CD14-positive monocyte (primary cell): ENCODE data around the gene CATSPERE. TPM values are rescaled to one million over a fixed set of nuclear protein-coding genes. Genes with fewer than 3 reads are reported as not detected.

Experiments used
- DNase-seq, 3 donors: peaks; one replicate each; pipeline ENCODE4 v3.0.0-alpha.2; 2011 to 2022
- H2AFZ ChIP-seq: 2 replicates; pipeline ENCODE4 v1.6.0; 2012; ENCODE audit warnings: mild to moderate bottlenecking, low read depth, low read length, inconsistent platforms; ENCODE audit not compliant: insufficient read depth, poor library complexity, severe bottlenecking
- H3K27ac ChIP-seq, 2 donors: 1 replicate in 1 of 2; 2 replicates in 1 of 2; pipeline ENCODE4 v1.5.1; 2012 to 2013; ENCODE audit warnings: low read length in 2 of 2, control low read depth in 1 of 2, inconsistent platforms in 1 of 2, low read depth in 1 of 2, mild to moderate bottlenecking in 1 of 2
- H3K27me3 ChIP-seq, 2 donors: one replicate each; pipeline versions ENCODE4 v1.6.0 to v1.6.1; 2011 to 2013; ENCODE audit warnings: low read length in 2 of 2; ENCODE audit not compliant: control insufficient read depth in 2 of 2, insufficient read depth in 2 of 2
- H3K36me3 ChIP-seq, 2 donors: replicated peaks in 1 of 2; 1 replicate in 1 of 2; 2 replicates in 1 of 2; pipeline versions ENCODE4 v1.5.1 to v1.6.1; 2012 to 2013; ENCODE audit warnings: low read length in 2 of 2, control low read depth in 1 of 2, inconsistent platforms in 1 of 2, mild to moderate bottlenecking in 1 of 2; ENCODE audit not compliant: insufficient read depth in 2 of 2, control insufficient read depth in 1 of 2
- H3K4me1 ChIP-seq, 2 donors: 1 replicate in 1 of 2; 2 replicates in 1 of 2; pipeline versions ENCODE4 v1.5.1 to v1.6.1; 2012 to 2013; ENCODE audit warnings: low read length in 2 of 2, control low read depth in 1 of 2, inconsistent platforms in 1 of 2, mild to moderate bottlenecking in 1 of 2, moderate library complexity in 1 of 2; ENCODE audit not compliant: insufficient read depth in 2 of 2, control insufficient read depth in 1 of 2
- H3K4me2 ChIP-seq: replicated peaks from 2 replicates; pipeline ENCODE3; 2012; ENCODE audit warnings: low read length, moderate library complexity, mild to moderate bottlenecking; ENCODE audit not compliant: poor library complexity, severe bottlenecking; ENCODE audit errors: extremely low read depth
- H3K4me3 ChIP-seq, 3 experiments: fragments of 200-600 bp in 1 of 3; sonication (generic) in 1 of 3; replicated peaks in 1 of 3; 1 replicate in 2 of 3; 2 replicates in 1 of 3; pipeline ENCODE4 v1.5.1; 2011 to 2013; ENCODE audit warnings: low read length in 3 of 3, mild to moderate bottlenecking in 3 of 3, control low read depth in 2 of 3, low read depth in 2 of 3, inconsistent platforms in 1 of 3, moderate library complexity in 1 of 3
- H3K79me2 ChIP-seq: 2 replicates; pipeline ENCODE4 v1.6.0; 2012; ENCODE audit warnings: mild to moderate bottlenecking, control low read depth, inconsistent platforms, low read length, moderate library complexity; ENCODE audit not compliant: insufficient read depth
- H3K9ac ChIP-seq: 2 replicates; pipeline ENCODE4 v1.6.0; 2017; ENCODE audit warnings: low read length, mild to moderate bottlenecking; ENCODE audit not compliant: insufficient read depth, poor library complexity, severe bottlenecking
- H3K9me3 ChIP-seq, 2 donors: replicated peaks in 1 of 2; 1 replicate in 1 of 2; 2 replicates in 1 of 2; pipeline versions ENCODE4 v1.5.1 to v1.6.1; 2012 to 2013; ENCODE audit warnings: low read length in 2 of 2, control low read depth in 1 of 2; ENCODE audit not compliant: control insufficient read depth in 1 of 2, insufficient read depth in 1 of 2
- H4K20me1 ChIP-seq: 2 replicates; pipeline ENCODE4 v1.6.0; 2012; ENCODE audit warnings: mild to moderate bottlenecking, low read length, control low read depth, moderate library complexity; ENCODE audit not compliant: insufficient read depth
- H3K27ac Mint-ChIP-seq, 7 donors: one replicate each; pipeline ENCODE4 v1.8.0; 2020; ENCODE audit warnings: mild to moderate bottlenecking in 7 of 7, mixed read lengths in 7 of 7, moderate library complexity in 6 of 7, inconsistent platforms in 2 of 7
- H3K27me3 Mint-ChIP-seq, 3 donors: one replicate each; pipeline ENCODE4 v1.8.0; 2021 to 2022; ENCODE audit warnings: low read depth in 3 of 3, mild to moderate bottlenecking in 3 of 3, mixed read lengths in 3 of 3, moderate library complexity in 3 of 3, inconsistent platforms in 1 of 3
- H3K36me3 Mint-ChIP-seq, 2 donors: one replicate each; pipeline ENCODE4 v1.8.0; 2020; ENCODE audit warnings: mixed read lengths in 2 of 2, inconsistent platforms in 1 of 2, mild to moderate bottlenecking in 1 of 2
- H3K4me1 Mint-ChIP-seq: one replicate; pipeline ENCODE4 v1.8.0; 2020; ENCODE audit warnings: mild to moderate bottlenecking, mixed read lengths
- H3K4me3 Mint-ChIP-seq, 2 donors: one replicate each; pipeline ENCODE4 v1.8.0; 2020; ENCODE audit warnings: mild to moderate bottlenecking in 2 of 2, mixed read lengths in 2 of 2, moderate library complexity in 1 of 2
- H3K9me3 Mint-ChIP-seq, 7 donors: one replicate each; pipeline ENCODE4 v1.8.0; 2020 to 2022; ENCODE audit warnings: mixed read lengths in 7 of 7, mild to moderate bottlenecking in 6 of 7, moderate library complexity in 6 of 7, inconsistent platforms in 2 of 7
- WGBS: methylation state at CpG from one replicate; pipeline ENCODE4 v1.1.5; 2013; ENCODE audit warnings: missing lambda C conversion rate; ENCODE audit not compliant: insufficient coverage; 5-methylcytosine and 5-hydroxymethylcytosine counted together
- intact Hi-C, 2 donors: fragments of 100-400 bp; cut with micrococcal nuclease; formaldehyde crosslinking; loops; one replicate each; pipeline versions ENCODE4 v1.15.0 to v1.15.1; 2023
- polyA plus RNA-seq, 3 donors: library from polyadenylated mRNA; depleted of rRNA in 1 of 3; unstranded in 2 of 3; stranded (reverse) in 1 of 3; fragments of 300-500 nt in 2 of 3; fragments of >200 nt in 1 of 3; fragmentation: Illumina TruSeq in 2 of 3; gene quantifications; 1 replicate in 2 of 3; 2 replicates in 1 of 3; pipeline ENCODE4 v1.2.3, GENCODE V29; 2012 to 2021
- TF ChIP-seq, protein P1 (sequence below): fragments of 200-600 bp; IDR thresholded peaks from one replicate; pipeline ENCODE4 v1.8.0; 2022; ENCODE audit warnings: antibody characterized with exemption, mild to moderate bottlenecking

The CATSPERE gene
- polyA plus RNA-seq, 3 donors = 0.63 TPM; not detected in 2

DNA sequence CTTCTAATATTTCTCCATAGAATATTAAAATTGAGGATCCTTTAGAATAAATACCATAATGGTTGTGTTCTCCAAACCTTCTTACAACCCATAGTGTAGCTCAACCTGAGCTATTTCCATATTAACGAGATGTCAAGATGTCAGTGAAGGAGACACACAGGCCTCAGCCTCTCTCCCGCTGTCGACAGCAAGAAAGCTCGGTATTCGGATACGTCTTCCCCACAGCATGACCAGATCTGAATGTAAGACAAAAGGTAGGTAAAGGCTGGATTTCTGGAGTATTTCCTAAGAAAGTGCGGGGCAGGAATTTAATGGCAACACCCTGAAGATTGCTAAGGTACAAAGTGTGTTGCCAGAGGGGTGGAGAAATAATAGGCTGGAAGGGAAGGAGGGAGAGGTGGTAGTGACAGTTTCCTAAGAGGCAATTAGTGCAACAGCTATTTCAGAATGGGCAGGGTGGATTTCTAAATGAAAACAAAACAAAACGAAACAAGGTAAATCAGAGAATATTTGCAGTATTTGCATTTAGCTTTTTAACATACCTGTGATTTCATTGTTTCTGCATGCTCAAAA lies 11.1 kb upstream of the CATSPERE start:
- peaks cover 17 to 24% of the 10 kb centered on the region in 2 donors for H3K36me3 Mint-ChIP-seq
- H3K9me3 Mint-ChIP-seq = peaks cover 0 to 5% (median 0%) of the 10 kb centered on the region in 7 donors
- Histone ChIP-seq H3K4me1 (peaks cover 32 to 40% of the 10 kb centered on the region in 2 donors), H3K36me3 (peaks cover 0 to 8% of the 10 kb centered on the region in 2 donors), H4K20me1 (peaks cover 53% of the 10 kb centered on the region), H3K27me3 (no peaks in the 10 kb centered on the region), H3K79me2 (peaks cover 66% of the 10 kb centered on the region), H3K4me3 (peak overlapping the region in 2 of 3 experiments; percentile 80 to 94), H3K4me2 (peak overlapping the region; percentile 98), H2AFZ (no peak overlapping the region), H3K9ac (no peak overlapping the region), H3K9me3 (no peaks in the 10 kb centered on the region), H3K27ac (peak overlapping the region in 1 of 2 donors; percentile 93)
- peak overlapping the region; percentile 91 to 92 for H3K4me3 Mint-ChIP-seq
- intact Hi-C loops = loop anchor here (5.0 to 10.0 kb wide), 2 partner anchors 135 to 403 kb away; no protein-coding TSS in a partner anchor
- peak overlapping the region; percentile 80 to 98 (median 95) for H3K27ac Mint-ChIP-seq
- WGBS = 89% methylated on average over 2 of the region's 8 CpGs
- H3K27me3 Mint-ChIP-seq = no peaks in the 10 kb centered on the region
- peaks cover 51% of the 10 kb centered on the region for H3K4me1 Mint-ChIP-seq
- TF ChIP-seq, protein P1, sequence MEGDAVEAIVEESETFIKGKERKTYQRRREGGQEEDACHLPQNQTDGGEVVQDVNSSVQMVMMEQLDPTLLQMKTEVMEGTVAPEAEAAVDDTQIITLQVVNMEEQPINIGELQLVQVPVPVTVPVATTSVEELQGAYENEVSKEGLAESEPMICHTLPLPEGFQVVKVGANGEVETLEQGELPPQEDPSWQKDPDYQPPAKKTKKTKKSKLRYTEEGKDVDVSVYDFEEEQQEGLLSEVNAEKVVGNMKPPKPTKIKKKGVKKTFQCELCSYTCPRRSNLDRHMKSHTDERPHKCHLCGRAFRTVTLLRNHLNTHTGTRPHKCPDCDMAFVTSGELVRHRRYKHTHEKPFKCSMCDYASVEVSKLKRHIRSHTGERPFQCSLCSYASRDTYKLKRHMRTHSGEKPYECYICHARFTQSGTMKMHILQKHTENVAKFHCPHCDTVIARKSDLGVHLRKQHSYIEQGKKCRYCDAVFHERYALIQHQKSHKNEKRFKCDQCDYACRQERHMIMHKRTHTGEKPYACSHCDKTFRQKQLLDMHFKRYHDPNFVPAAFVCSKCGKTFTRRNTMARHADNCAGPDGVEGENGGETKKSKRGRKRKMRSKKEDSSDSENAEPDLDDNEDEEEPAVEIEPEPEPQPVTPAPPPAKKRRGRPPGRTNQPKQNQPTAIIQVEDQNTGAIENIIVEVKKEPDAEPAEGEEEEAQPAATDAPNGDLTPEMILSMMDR = no peak
- DNase-seq = no peak

DNA sequence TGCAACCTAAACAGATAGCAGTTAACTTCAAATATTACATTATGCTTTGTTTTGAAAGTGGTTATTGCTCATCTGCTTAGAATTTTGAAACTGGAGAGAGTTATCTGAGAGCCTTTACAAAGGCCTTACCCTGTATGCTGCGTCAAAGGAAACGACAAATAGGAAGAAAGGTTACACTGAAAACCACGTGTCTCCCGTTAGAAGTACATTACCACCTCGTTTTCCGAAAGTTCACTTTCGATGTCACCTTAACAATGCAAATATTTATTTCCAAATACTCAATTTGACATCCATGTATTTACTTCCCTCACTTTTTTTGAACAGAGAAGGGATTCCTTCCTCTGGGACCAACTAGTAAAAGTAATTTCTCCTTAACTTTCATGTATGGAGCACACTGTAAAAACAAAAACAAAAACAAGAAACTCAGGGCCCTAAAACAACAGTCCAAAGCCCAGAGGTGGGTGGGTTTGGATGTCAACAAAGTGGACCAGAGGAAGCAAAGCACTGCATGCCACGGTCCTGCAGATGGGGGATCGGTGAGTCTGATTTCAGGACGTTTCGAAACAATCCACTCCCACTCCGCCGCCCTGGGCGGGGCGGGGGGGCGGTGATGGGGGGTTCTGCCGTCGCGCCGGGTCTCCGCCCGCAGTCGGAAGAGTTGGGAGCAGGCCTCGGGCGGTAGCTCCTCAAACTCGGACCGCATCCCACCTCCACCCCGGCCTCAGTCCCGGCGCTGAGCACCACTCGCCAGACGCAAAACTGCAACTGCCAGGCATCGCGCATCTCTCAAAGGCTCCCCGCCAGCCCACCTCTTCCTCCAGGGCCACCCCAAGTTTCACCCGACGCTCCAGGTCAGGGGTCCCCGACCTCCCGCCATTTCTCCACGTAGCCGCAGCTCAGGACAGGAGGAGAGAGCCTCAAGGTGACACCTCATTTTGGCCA lies 10.2 kb upstream of the CATSPERE start:
- H4K20me1 ChIP-seq = peaks cover 44% of the 10 kb centered on the region
- peak overlapping the region; percentile 98 for H3K4me2 ChIP-seq
- Mint-ChIP-seq H3K9me3 (peaks cover 0 to 5% (median 0%) of the 10 kb centered on the region in 7 donors), H3K27me3 (no peaks in the 10 kb centered on the region), H3K4me3 (peak overlapping the region; percentile 91 to 92), H3K4me1 (peaks cover 44% of the 10 kb centered on the region), H3K36me3 (peaks cover 16 to 23% of the 10 kb centered on the region in 2 donors), H3K27ac (peak overlapping the region; percentile 87 to 98 (median 95))
- no peaks in the 10 kb centered on the region for H3K27me3 ChIP-seq
- H3K4me3 ChIP-seq = peak overlapping the region; percentile 80 to 94 (median 89)
- TF ChIP-seq, protein P1 = no peak
- under 1% methylated on average over 26 of the region's 41 CpGs for WGBS
- H3K4me1 ChIP-seq = peaks cover 28 to 40% of the 10 kb centered on the region in 2 donors
- DNase-seq = peak; percentile 27 to 40 (median 33)
- H3K27ac ChIP-seq = peak overlapping the region; percentile 92 to 93
- H3K9ac ChIP-seq = peak overlapping the region; percentile 93
- peaks cover 0 to 6% of the 10 kb centered on the region in 2 donors for H3K36me3 ChIP-seq
- peak overlapping the region; percentile 84 for H2AFZ ChIP-seq
- peaks cover 57% of the 10 kb centered on the region for H3K79me2 ChIP-seq
- intact Hi-C loops = loop anchor here (5.0 to 10.0 kb wide), 2 partner anchors 136 to 404 kb away; no protein-coding TSS in a partner anchor
- H3K9me3 ChIP-seq = no peaks in the 10 kb centered on the region
